ENCODE measurements around the gene C19orf53. TPM values are rescaled to one million over a fixed set of nuclear protein-coding genes. Genes with fewer than 3 reads are reported as not detected.

Gene C19orf53
- 320 TPM for polyA plus RNA-seq (2012; ENCODE audit: insufficient read length, low read depth)

GRCh38 chr19:13774217-13775191 lies at the start of gene C19orf53:
Gene C19orf53 (plus strand): TSS chr19:13774456. CDS start chr19:13774478, 22 bp downstream.
- TF ChIP-seq FOXP2 (optimal IDR thresholded peaks at IDR 0.05; ENCODE audit: borderline replicate concordance, extremely low read depth, extremely low read length, insufficient read depth) = peak; percentile 75
- TF ChIP-seq REST (IDR thresholded peaks at IDR 0.05; ENCODE audit: insufficient read depth in 1 of 2, low read depth in 2 of 2, low read length in 2 of 2) = no peak
- peak; percentile 87; the same call in 1 of the 2 replicates for TF ChIP-seq TAF1 (IDR thresholded peaks at IDR 0.05; ENCODE audit: borderline replicate concordance, insufficient read depth, low read length)
- TF ChIP-seq POLR2AphosphoS5 (IDR thresholded peaks at IDR 0.05; ENCODE audit: low read depth, low read length) = peak; percentile 91
- TF ChIP-seq SIN3A (IDR thresholded peaks at IDR 0.05; ENCODE audit: borderline replicate concordance, insufficient read depth, low read length) = peak; percentile 95; the same call in 1 of the 2 replicates

GRCh38 chr19:13726323-13726722 lies 47.9 kb upstream of the C19orf53 start:
- TF ChIP-seq POLR2AphosphoS5 (IDR thresholded peaks at IDR 0.05; ENCODE audit: low read depth, low read length) = no peak
- no peak for TF ChIP-seq REST (IDR thresholded peaks at IDR 0.05; ENCODE audit: insufficient read depth in 1 of 2, low read depth in 2 of 2, low read length in 2 of 2)
- no peak for TF ChIP-seq SIN3A (IDR thresholded peaks at IDR 0.05; ENCODE audit: borderline replicate concordance, insufficient read depth, low read length)
- no peak for TF ChIP-seq TAF1 (IDR thresholded peaks at IDR 0.05; ENCODE audit: borderline replicate concordance, insufficient read depth, low read length)
- TF ChIP-seq FOXP2 (optimal IDR thresholded peaks at IDR 0.05; ENCODE audit: borderline replicate concordance, extremely low read depth, extremely low read length, insufficient read depth) = no peak

GRCh38 chr19:13727798-13728197 lies 46.5 kb upstream of the C19orf53 start:
- TF ChIP-seq REST (IDR thresholded peaks at IDR 0.05; ENCODE audit: insufficient read depth in 1 of 2, low read depth in 2 of 2, low read length in 2 of 2) (no peak), POLR2AphosphoS5 (IDR thresholded peaks at IDR 0.05; ENCODE audit: low read depth, low read length) (no peak)

- TF ChIP-seq TAF1 (IDR thresholded peaks at IDR 0.05; ENCODE audit: borderline replicate concordance, insufficient read depth, low read length) (no peak), REST (IDR thresholded peaks at IDR 0.05; ENCODE audit: insufficient read depth in 1 of 2, low read depth in 2 of 2, low read length in 2 of 2) (no peak), SIN3A (IDR thresholded peaks at IDR 0.05; ENCODE audit: borderline replicate concordance, insufficient read depth, low read length) (no peak), FOXP2 (optimal IDR thresholded peaks at IDR 0.05; ENCODE audit: borderline replicate concordance, extremely low read depth, extremely low read length, insufficient read depth) (no peak), POLR2AphosphoS5 (IDR thresholded peaks at IDR 0.05; ENCODE audit: low read depth, low read length) (no peak)
These were observed 44.4 kb upstream of the C19orf53 start for GRCh38 chr19:13729859-13730258.

All from PFSK-1 (cell line).